Embryonic facial prominence (tissue), 1 donor: ENCODE measurements around the gene PIP4K2A.

Source experiments
- DNase-seq: peaks from one replicate; pipeline ENCODE4 v3.0.0-alpha.2; 2016; ENCODE audit errors: extremely low spot score

PIP4K2A gene

DNA sequence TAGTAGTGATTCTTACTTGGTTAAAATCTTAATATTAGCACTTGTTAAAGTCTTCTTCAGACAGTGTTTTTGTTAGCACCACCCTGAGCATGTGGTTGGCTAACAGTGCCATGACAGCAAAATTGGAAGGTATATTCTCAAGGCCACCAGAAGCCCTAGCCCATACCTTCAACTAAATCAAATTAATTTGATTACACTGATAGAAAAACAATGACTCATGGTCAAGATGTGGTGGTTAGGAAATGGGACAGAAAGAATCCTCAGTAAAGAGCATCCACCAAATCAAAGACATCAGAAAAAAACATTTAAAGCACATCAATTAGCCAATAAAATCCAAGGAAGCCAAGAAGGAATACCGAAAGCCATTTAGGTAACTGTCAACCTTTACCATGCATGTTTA lies 75.5 kb downstream of the PIP4K2A start:
- no peak for DNase-seq

DNA sequence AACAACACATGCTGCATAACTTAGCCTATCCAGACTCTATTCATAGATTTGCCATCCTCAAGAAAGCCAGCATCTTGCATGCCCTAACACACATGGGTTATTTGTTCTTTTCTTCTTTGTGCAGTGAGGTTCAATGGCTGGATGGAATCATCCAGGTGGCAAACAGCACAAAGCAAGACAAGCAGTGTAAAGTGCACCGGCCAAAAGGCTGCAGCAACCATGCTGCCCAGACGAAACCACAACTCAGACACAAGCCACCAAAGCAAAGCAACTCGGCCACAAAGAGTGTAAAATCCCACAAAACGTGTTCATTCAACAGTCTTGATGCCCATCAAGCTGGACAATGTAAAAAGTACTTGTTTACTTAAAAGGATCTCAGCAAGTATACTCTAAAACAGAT lies 76.9 kb downstream of the PIP4K2A start:
- DNase-seq: no peak

DNA sequence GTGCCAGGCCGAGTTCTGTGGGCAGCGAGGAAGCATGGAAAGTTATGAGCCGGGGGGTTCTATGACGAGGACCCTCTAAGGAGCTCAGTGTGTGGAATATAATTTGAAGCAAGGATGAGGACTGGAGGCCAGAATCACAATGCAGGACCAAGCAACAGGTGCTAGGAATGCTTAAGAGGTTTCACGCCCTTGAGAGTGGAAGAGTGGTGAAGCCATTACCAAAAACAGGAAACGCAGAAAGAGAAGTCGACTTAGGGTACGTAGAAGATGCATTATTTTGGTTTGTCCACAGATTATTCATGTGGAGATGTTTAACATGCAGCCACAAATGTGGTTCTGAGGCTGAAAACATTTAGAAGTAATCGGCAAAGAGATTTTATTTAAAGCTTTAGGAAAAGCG lies 78.7 kb downstream of the PIP4K2A start:
- no peak for DNase-seq

DNA sequence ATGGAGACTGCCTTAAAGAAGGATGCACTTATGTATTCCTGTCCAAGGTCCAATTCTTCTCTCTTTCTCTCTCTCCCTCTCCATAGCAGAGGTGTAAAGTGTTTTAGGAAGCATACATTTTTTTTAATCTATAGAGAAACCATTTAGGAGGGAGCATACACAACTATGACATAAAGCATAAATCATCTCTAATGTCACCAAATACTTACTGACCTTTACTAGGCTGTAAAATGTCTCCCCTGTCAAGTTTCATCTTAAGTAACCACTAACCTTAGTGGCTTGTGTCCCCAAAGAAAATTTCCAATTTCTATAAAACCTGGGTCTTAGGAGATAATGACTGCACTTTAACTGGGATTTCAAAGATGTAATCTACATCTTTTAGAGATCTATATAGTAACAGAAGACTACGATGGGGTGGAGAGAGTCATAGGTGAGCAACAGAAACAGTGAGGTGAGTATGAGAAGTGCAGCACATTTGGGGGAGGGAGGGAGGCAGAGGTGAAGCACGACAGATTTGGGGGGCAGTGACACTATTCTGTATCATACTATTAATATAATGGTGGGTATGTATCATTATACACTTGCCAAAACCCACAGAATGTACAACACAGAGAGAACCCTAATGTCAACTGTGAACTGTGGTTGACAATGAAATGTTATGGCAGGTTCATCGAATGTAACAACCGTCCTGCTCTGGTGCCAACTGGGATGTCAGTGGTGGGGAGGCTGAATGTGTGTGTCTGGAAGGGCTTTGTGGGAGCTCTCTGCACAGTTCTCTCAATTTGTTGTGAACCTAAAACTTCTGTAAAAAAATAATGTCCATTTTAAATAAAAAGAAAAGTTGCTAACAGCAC lies 79.5 kb downstream of the PIP4K2A start:
- DNase-seq: no peak

DNA sequence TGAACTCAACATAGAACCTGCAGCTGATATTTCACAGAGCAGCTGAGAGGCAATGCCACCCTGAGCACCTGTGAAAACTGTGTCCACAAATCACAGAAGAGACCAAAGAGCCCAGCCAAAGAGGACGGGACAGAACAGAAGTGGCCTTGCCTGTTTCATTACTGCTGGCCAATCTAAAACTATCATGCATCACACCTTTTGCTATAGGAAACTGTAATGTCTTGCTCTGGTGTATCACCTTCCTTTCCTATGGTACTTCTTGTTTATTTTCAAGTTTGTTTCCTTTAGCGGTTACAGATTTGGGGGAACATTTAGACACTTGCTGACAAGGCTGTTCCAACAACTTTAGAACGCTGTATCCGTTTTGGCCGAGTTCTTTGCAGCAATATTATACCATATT lies 80.3 kb downstream of the PIP4K2A start:
- no peak for DNase-seq

DNA sequence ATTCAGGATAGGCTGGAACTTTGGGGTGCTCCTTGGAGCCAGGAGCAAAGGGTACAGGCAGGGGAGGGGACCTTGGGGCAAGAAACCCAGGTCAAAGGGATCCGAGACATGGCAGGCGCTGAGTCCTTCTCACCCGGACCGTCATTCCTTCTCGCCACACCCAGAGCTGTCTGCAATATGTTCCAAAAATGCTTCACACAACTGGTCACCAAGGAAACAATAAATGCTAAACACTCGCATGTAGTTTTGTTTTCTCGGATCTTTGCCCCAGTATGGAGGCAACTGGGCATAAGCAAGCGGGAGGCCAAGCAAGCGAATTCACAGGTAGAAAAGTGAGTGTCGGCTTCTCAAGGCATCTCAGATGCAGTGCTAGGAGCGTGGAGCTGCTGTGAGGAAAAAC lies 80.8 kb downstream of the PIP4K2A start:
- DNase-seq: no peak

DNA sequence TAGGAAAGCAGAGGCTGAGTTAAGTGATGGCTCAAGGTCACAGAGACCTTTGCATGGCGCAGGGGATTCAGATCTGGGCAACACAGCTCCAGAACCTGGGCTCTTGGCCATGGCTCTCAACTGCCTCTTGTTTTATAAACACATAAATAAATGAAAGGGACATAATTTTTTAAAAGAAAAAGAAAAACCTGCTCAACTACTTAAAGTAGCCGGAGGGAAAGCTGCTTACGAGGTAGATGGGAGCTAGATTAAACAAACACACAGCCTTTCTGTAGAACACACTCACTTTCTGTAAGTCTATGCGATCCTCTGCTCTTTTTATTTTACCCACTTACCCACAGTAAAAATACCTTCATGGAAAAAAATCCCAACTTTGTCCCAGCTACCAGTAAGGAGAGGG lies 81.3 kb downstream of the PIP4K2A start:
- no peak for DNase-seq

DNA sequence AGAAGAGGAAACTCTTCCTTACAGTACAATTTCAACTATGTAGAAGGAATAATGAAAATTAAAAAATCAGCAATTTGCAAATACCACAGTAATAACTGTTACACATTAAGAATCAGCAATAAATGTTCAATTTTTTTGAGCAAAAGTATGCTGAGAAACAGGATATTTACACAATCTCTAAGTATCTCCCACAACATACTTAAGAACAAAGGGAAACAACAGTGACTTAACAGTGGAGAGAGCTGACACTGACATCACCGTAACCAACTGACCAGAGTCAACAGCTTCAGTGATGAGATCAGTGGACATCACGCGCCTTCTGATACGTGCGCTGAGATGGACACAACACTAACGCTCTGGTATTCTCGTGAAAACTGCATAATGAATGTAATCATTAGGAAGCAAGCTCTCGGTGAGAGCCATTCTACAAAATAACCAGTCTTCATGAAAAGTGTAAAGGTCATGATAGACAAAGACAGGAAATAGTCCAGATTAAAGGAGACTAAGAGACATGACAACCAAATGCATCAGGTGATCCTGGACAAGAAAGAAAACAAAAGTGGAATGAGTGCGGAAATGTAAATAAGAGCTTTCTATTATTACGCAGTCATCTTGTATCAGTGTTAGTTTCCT lies 82.6 kb downstream of the PIP4K2A start:
- DNase-seq: no peak

DNA sequence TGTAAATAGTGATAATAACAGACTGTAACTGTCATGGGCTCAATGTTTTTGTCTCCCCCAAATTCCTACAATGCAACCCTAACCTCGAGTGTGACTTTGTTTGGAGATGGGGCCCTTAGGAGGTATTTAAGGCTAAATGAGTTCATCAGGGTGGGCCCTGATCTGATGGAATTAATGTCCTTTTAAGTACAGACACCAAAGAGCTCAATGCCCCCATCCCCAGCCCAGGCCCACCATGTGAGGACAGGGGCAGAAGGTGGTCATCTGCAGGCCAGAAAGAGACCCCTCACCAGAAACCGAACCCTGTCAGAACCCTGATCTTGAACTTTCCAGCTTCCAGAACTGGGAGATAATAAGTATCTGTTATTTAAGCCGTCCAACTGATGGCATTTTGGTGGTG lies 83.2 kb downstream of the PIP4K2A start:
- no peak for DNase-seq

DNA sequence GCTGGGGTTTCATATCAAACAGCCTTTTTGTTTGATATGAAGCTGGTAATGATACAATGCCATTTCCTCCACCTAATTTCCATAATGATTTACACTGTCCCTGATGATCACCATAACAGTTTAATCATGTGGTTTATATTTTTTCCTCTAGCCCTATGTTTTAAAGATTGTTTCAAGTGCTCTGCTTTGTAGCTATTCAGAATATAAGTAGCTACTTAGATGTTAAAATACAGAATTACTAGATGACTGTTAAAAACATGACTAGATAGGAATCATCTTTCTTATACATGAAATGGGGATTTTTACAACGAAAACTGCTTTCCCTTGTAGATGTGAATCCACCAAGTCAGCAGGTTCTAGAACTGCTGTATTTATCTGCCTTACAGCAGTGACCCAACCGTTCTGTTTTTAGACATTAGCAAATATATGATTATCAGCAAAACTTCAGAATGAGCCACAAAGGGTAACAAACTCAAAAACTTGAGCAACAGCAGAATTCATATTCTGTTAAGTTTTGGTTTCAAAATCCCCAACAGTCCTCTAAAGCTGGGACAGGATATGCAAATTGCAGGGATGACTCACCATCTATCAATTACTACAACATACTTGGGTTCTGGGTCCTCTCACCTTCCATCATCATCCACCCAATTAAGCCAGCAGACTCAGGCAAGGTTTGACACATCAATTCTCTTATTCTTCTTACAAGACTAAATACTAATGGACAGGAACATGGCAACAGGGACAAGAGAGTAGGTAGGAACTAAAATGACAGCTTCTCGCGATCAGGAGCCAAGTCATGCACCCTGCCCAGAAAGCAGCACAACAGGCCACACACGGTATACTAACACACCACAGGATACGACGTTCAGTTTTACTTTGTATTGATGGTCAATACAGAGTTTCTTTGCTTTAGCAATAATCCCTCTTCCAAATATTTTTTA lies 83.9 kb downstream of the PIP4K2A start:
- no peak for DNase-seq

DNA sequence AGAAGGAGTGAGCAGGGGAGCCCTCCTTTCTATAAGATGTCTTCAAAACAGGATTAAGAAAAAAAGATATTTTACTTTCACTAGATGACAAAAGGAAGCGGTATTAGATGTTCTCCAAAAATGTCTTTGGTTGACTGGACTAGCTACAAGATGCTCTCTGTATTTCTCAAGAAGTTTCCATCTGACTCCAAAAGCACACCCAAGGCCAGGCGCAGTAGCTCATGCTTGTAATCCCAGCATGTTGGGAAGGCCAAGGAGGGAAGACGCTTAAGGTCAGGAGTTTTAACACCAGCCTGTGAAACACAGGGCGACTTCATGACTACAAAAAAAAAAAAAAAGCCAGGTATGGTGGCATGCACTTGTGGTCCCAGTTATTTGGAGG lies 84.5 kb downstream of the PIP4K2A start:
- no peak for DNase-seq

DNA sequence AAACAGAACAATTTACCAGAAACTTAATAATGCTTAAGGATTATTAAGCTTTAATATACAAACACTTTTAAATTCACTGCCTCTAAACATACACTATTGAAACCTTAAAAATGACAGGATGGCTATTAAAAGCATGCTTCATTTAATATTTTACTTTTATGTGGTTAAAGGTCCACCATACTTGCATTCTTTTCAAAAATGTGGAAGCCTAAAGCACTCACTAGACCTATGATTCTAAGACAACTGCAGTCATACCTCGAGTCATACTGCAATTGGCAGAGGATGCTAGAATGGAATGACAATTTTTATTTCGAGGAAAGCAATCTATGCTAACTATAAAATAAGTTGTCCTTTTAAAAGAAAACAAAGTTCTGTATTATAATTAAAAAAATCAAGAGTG lies 85.3 kb downstream of the PIP4K2A start:
- DNase-seq: no peak

DNA sequence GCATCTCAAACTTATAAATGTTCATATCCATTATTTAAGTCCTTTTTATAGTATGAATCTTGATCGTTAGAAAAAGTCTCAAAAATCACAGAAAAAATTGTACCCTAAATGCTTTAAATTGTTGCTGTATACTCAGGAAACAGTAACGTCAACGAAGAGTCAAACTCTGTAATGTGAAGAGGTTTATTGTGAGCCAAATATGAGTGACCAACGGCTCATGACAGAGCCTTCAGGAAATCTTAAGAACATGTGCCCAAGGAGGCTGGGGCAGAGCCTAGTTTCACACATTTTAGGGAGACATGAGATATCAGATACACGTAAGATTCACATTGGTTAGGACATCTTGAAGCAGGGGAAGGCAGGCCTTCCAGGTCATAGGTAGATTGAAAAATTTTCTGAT lies 86.1 kb downstream of the PIP4K2A start:
- DNase-seq: no peak

DNA sequence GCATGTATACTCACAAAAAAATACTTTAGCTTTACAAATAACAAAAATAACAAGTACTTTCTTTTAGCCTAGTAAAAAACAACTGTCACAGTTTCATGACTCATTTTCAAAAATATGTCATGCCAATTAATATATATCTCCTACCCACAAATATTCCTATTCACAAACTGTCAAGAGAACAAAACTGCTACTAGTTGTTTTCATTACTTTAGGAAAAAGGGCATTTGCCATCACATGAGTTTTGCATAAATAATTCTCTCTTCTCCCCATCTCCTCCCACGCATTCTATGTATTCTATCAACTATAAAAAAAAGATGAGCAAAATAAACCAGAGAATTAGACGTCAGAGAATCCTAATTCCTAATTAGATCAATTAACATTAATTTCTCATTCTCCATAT lies 87.6 kb downstream of the PIP4K2A start:
- no peak for DNase-seq

DNA sequence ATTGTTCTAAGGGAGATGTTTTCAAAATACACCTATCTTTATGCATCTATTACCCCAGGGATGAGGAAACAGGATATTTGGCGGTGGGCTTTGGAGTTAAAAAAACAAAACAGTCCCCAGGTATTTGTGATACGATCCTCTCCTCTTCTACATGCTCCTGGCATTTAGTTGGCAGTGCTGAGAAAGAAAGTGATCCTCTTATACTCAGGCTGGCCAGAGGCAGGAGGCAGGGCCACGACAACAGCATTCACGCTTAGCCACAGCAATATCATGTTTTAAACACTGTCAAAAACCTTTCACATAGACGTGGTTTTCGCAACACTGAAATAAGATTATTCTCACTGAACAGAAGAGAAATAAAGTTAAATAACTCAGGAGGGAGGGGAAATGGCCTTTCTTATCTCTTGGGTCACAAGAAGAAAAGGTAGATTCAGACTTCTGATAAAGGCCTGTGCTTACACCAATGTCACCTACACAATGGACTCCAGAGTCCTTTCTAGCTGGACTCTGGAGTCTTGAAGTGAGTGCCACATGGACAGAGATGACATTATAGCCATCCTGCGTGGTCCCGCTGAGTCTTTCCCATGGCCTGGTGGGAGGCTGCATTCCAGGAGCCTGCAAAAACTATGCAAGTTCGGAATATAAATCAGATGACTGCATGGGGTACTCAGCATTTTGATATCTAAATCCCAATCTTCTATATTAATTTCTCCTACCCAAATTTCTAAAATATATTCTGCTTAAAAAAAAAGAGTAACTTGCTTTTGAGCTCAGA lies 88.7 kb downstream of the PIP4K2A start:
- no peak for DNase-seq

DNA sequence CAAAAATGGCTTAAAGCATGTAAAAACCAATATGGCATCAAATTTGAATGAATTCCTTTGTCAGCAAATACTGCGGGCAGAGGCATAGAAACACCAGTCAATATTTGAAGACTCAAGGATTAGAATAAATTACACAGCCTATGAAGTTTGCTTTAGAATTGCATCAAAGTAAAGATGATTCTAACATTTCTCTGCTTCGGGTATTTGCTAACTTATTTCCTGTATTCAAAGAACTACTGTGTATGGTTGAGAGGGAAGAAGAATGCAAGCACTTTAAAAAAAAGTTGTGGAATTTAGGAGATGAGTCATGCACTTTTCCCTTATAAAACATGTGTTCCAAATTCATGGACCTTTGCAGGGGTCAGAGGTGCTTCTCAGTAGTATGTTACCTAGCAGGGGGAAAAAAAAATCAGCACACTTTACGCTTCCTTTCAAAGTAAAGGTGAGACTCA lies 90.1 kb downstream of the PIP4K2A start:
- DNase-seq: no peak

DNA sequence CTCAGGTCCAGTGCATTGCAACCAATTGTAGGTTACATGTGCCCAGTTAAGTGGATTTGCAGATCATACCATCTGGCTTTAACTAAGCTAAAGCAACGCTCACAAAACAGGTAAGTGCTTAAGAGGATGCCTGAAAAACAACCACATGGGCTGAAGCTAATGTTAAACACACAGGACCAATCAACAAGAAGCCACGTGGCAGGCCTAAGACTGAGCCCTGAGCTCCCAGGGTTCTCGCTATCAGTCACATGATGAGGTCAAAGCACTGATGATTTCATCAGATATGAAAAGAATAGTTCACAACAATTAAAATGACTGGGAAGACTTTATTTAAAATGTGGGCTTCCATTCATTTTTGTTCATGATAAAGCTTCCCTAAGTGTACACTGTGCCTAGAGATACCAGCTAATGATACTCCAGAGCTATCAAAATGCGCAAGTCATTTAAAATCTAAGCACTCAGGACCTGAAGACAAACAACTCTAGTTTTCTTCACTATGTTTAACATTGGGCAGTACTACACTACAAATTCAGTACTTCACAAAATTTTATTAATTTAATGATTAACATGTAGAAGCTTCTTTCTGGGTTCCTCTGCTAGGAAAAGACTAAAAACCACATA lies 90.6 kb downstream of the PIP4K2A start:
- no peak for DNase-seq

DNA sequence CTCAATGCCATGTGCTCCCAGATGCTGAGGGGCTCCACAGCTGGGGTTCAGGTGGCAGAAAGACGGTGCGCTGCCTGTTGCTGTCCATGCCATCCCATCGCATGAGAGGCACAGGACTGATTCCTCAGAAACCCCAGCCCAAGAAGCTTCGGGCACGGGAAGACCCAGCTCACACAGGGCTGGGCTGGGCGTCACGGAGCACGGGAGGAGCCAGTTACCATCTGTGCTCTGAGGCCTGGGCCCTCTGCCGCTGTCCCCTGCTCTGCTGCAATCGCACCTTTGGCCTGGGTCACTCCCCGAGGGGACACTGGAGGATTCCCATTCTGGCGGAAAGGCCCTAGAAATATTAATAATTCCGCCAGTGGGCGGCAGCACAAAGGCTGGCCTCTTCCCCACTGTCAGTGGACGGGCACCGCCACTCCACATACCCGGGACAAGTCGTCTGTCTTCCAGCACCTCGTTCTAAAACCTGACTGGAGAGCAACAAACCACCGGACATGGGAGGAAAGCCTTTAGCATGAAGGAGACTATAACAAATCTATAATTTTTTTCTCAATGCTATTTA lies 92.1 kb downstream of the PIP4K2A start:
- no peak for DNase-seq

DNA sequence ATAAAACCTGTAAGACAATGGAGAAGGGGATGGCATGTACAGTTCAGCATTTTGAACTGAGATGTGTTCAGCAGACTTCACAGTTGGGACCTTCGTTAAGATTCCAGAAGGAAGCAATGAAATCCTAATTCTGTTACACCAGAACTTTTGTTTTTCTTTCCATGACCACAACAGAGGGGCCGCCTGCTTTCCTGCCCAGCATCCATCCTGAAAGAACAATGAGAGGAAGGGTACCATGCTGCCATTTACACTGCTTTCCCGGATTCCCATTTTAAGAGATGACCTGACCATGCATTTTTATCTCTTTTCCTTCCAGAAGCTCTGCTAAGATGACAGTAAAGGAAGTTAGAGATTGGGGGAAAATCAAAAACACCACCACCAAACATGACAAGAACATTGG lies 92.7 kb downstream of the PIP4K2A start:
- no peak for DNase-seq

DNA sequence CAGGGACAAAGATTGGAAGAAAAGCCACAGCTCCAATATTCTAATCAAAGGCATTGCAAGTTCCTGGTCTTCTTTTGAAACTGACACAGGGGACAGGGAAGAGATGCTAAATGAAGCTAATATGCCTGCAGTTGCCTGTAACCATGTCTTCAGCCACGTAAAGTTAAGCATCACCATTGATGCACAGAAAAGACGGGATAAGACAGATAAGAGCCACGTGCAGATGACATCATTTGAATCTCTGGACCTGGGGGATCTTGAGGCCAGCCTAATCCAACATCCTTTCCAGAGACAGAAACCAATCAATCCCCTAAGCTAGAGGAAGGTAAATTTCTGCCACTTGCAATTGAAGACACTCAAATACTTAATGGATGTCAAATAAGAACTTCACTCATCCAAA lies 93.4 kb downstream of the PIP4K2A start:
- no peak for DNase-seq
